Natural killer cell (primary cell): Measurements from ENCODE around the gene TLDC2. TPM values are rescaled to one million over a fixed set of nuclear protein-coding genes. Genes with fewer than 3 reads are reported as not detected.
A peak's percentile ranks its signal among the peaks of the same experiment; 100 is the strongest.

Experiments
- ATAC-seq, 3 donors: fragments of 150-1000 bp in 2 of 3; fragments of 200-7000 bp in 1 of 3; cut with Tn5 transposase; 1 replicate in 1 of 3; 2 replicates in 2 of 3; pipeline ENCODE4 v1.10.0; 2021; ENCODE audit warnings: mild to moderate bottlenecking in 2 of 3, moderate library complexity in 2 of 3
- DNase-seq, 2 donors: peaks; one replicate each; pipeline versions ENCODE4 v3.0.0 to v3.0.0-alpha.2; 2013 to 2021; ENCODE audit warnings: mixed read lengths in 1 of 2
- H3K27ac ChIP-seq: one replicate; pipeline ENCODE4 v1.5.1; 2013; ENCODE audit warnings: mild to moderate bottlenecking, low read length
- H3K27me3 ChIP-seq: one replicate; pipeline ENCODE4 v1.6.1; 2013; ENCODE audit warnings: low read length; ENCODE audit not compliant: control insufficient read depth, insufficient read depth
- H3K36me3 ChIP-seq: one replicate; pipeline ENCODE4 v1.6.1; 2013; ENCODE audit warnings: low read length; ENCODE audit not compliant: control insufficient read depth, insufficient read depth
- H3K4me1 ChIP-seq: one replicate; pipeline ENCODE4 v1.6.1; 2013; ENCODE audit warnings: low read length; ENCODE audit not compliant: control insufficient read depth, insufficient read depth
- H3K4me3 ChIP-seq: one replicate; pipeline ENCODE4 v1.5.1; 2013; ENCODE audit warnings: low read length
- H3K9me3 ChIP-seq: one replicate; pipeline ENCODE4 v1.6.1; 2013; ENCODE audit warnings: low read length; ENCODE audit not compliant: control insufficient read depth, insufficient read depth
- H3K27ac Mint-ChIP-seq, 2 donors: one replicate each; pipeline ENCODE4 v1.8.0; 2022; ENCODE audit warnings: mild to moderate bottlenecking in 2 of 2, mixed read lengths in 2 of 2, moderate library complexity in 1 of 2
- H3K27me3 Mint-ChIP-seq, 2 donors: one replicate each; pipeline ENCODE4 v1.8.0; 2022; ENCODE audit warnings: low read depth in 2 of 2, mixed read lengths in 2 of 2
- H3K36me3 Mint-ChIP-seq: one replicate; pipeline ENCODE4 v1.8.0; 2022; ENCODE audit warnings: mixed read lengths
- H3K4me1 Mint-ChIP-seq, 2 donors: one replicate each; pipeline ENCODE4 v1.8.0; 2022; ENCODE audit warnings: mixed read lengths in 2 of 2
- H3K4me3 Mint-ChIP-seq: one replicate; pipeline ENCODE4 v1.8.0; 2022; ENCODE audit warnings: mild to moderate bottlenecking, moderate library complexity, mixed read lengths
- H3K9me3 Mint-ChIP-seq, 2 donors: one replicate each; pipeline ENCODE4 v1.8.0; 2022; ENCODE audit warnings: mixed read lengths in 2 of 2
- CTCF ChIP-seq: fragments of 200-600 bp; IDR thresholded peaks from one replicate; pipeline ENCODE4 v1.8.0; 2022; ENCODE audit warnings: antibody characterized with exemption
- WGBS: methylation state at CpG from one replicate; pipeline ENCODE4 v1.1.7; 2013; ENCODE audit warnings: missing lambda C conversion rate; ENCODE audit not compliant: insufficient coverage; 5-methylcytosine and 5-hydroxymethylcytosine counted together
- intact Hi-C: fragments of 100-400 bp; cut with micrococcal nuclease; formaldehyde crosslinking; loops from one replicate; pipeline ENCODE4 v1.14.2; 2022
- total RNA-seq, 4 donors: library from RNA; stranded (reverse); fragments of 120-200 nt in 1 of 4; gene quantifications; one replicate each; pipeline versions ENCODE4 v1.2.3 to v1.2.4, GENCODE V29; 2013 to 2022

Gene TLDC2
- total RNA-seq, 3 donors from 2014 or later (not counting 1 experiment from before 2014, with no cell fraction given) = 1.4 TPM; not detected in 2

GRCh38 chr20:36850759-36851158 is 25.2 kb upstream of the TLDC2 start:
- Mint-ChIP-seq H3K27ac (no peak overlapping the region), H3K4me3 (no peak overlapping the region), H3K36me3 (no peaks in the 10 kb centered on the region), H3K4me1 (peaks cover 0 to 3% of the 10 kb centered on the region in 2 donors), H3K27me3 (no peaks in the 10 kb centered on the region), H3K9me3 (no peaks in the 10 kb centered on the region)
- 92% methylated on average over 6 of the region's 6 CpGs for WGBS
- no peaks in the 10 kb centered on the region for H3K9me3 ChIP-seq
- no peaks in the 10 kb centered on the region for H3K27me3 ChIP-seq
- DNase-seq (no peak), ATAC-seq (no peak)
- peaks cover 9% of the 10 kb centered on the region for H3K4me1 ChIP-seq
- H3K4me3 ChIP-seq = no peak overlapping the region
- H3K27ac ChIP-seq = no peak overlapping the region
- no peaks in the 10 kb centered on the region for H3K36me3 ChIP-seq
- intact Hi-C loops = no loop called here
- TF ChIP-seq CTCF = no peak

GRCh38 chr20:36851490-36851889 is 24.4 kb upstream of the TLDC2 start:
- WGBS = 91% methylated on average over 2 of the region's 2 CpGs

GRCh38 chr20:36852187-36852586 is 23.8 kb upstream of the TLDC2 start:
- Histone ChIP-seq H3K36me3 (no peaks in the 10 kb centered on the region), H3K4me1 (no peaks in the 10 kb centered on the region), H3K27ac (peak overlapping the region; percentile 46), H3K27me3 (no peaks in the 10 kb centered on the region), H3K9me3 (no peaks in the 10 kb centered on the region), H3K4me3 (no peak overlapping the region)
- Mint-ChIP-seq H3K27me3 (no peaks in the 10 kb centered on the region), H3K27ac (no peak overlapping the region), H3K4me1 (peaks cover 0 to 8% of the 10 kb centered on the region in 2 donors), H3K9me3 (no peaks in the 10 kb centered on the region), H3K36me3 (no peaks in the 10 kb centered on the region), H3K4me3 (no peak overlapping the region)
- 91% methylated on average over 12 of the region's 12 CpGs for WGBS
- intact Hi-C loops = no loop called here
- DNase-seq (no peak), ATAC-seq (no peak)
- no peak for TF ChIP-seq CTCF

More at GRCh38 chr20:36851490-36851889, 24.4 kb upstream of the TLDC2 start:
- H3K9me3 Mint-ChIP-seq = no peaks in the 10 kb centered on the region
- no peak for TF ChIP-seq CTCF
- intact Hi-C loops = no loop called here
- H3K27me3 ChIP-seq = no peaks in the 10 kb centered on the region
- DNase-seq (no peak), ATAC-seq (no peak)
- H3K27me3 Mint-ChIP-seq = no peaks in the 10 kb centered on the region
- H3K27ac ChIP-seq = no peak overlapping the region
- no peaks in the 10 kb centered on the region for H3K36me3 Mint-ChIP-seq
- no peaks in the 10 kb centered on the region for H3K9me3 ChIP-seq
- no peaks in the 10 kb centered on the region for H3K36me3 ChIP-seq
- peaks cover 2% of the 10 kb centered on the region for H3K4me1 ChIP-seq
- H3K4me1 Mint-ChIP-seq = peaks cover 0 to 3% of the 10 kb centered on the region in 2 donors
- no peak overlapping the region for H3K27ac Mint-ChIP-seq
- H3K4me3 ChIP-seq = no peak overlapping the region
- H3K4me3 Mint-ChIP-seq = no peak overlapping the region
